Fibroblast of skin of abdomen (primary cell): Measurements from ENCODE around the gene RPL29.

Experiments used
- DNase-seq: peaks from one replicate; pipeline ENCODE4 v3.0.0-alpha.2; 2013

RPL29 gene

GRCh38 chr3:52025453-52025852 lies 29.8 kb upstream of the RPL29 start:
- DNase-seq: no peak

GRCh38 chr3:52024765-52025452 lies 29.2 kb upstream of the RPL29 start:
- DNase-seq: no peak

GRCh38 chr3:52023860-52024764 lies 28.4 kb upstream of the RPL29 start:
- DNase-seq: no peak

GRCh38 chr3:52023101-52023770 lies 27.5 kb upstream of the RPL29 start:
- no peak for DNase-seq

- no peak for DNase-seq
These were observed 26.8 kb upstream of the RPL29 start for GRCh38 chr3:52022323-52023100.

- no peak for DNase-seq
These were observed 26.0 kb upstream of the RPL29 start for GRCh38 chr3:52021489-52022268.

- DNase-seq: no peak
These were observed 25.1 kb upstream of the RPL29 start for GRCh38 chr3:52020796-52021195.

- no peak for DNase-seq
These were observed 23.8 kb upstream of the RPL29 start for GRCh38 chr3:52019352-52020080.

- no peak for DNase-seq
These were observed 22.8 kb upstream of the RPL29 start for GRCh38 chr3:52018319-52019000.

GRCh38 chr3:52017586-52017985 lies 21.9 kb upstream of the RPL29 start:
- no peak for DNase-seq

GRCh38 chr3:52015438-52016228 lies 19.9 kb upstream of the RPL29 start:
- DNase-seq: no peak

- no peak for DNase-seq
These were observed 18.9 kb upstream of the RPL29 start for GRCh38 chr3:52014613-52015012.

GRCh38 chr3:52013802-52014598 lies 18.3 kb upstream of the RPL29 start:
- no peak for DNase-seq

- no peak for DNase-seq
These were observed 17.0 kb upstream of the RPL29 start for GRCh38 chr3:52012699-52013098.

- no peak for DNase-seq
These were observed 14.7 kb upstream of the RPL29 start for GRCh38 chr3:52010431-52010830.

GRCh38 chr3:52007291-52007690 lies 11.6 kb upstream of the RPL29 start:
- no peak for DNase-seq

GRCh38 chr3:52006820-52007133 lies 11.1 kb upstream of the RPL29 start:
- DNase-seq: no peak

- DNase-seq: no peak
These were observed 10.5 kb upstream of the RPL29 start for GRCh38 chr3:52006017-52006819.
